C4-2B (cell line): ENCODE data around the gene GFPT1.

Experiments
- H3K27ac ChIP-seq: fragments of 450-650 bp; 2 replicates; pipeline ENCODE4 v1.5.1; 2017
- CTCF ChIP-seq: fragments of 450-650 bp; conservative IDR thresholded peaks from 2 replicates; pipeline ENCODE4 v1.5.1; 2017; ENCODE audit warnings: mild to moderate bottlenecking
- ZFX ChIP-seq: fragments of 450-650 bp; IDR thresholded peaks from 2 replicates; pipeline ENCODE4 v1.6.1; 2017

GFPT1 gene

DNA sequence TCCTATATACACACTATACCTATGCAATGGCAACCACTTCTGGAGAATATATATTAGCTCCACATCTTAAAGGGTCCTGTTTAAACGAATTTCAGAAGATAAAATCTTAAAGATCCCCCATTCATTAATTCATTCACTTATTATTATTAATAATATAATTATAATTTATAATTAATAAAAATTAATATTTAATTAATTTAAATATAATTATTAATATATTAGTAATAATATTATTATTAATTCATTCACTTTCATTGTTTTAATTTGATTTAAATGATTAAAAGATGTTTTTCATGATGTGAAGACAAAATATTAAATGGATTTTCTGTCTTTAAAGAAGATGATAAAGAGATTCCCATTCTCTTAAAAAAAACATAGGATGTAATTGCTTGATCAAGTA, 29.1 kb upstream of the GFPT1 start:
- H3K27ac ChIP-seq, result no peak overlapping the region
- TF ChIP-seq CTCF (no peak), ZFX (no peak)

- H3K27ac ChIP-seq, result no peak overlapping the region
- TF ChIP-seq ZFX, result no peak
- TF ChIP-seq CTCF, result no peak
Observed at GRCh38 chr2:69411120-69411519, 24.1 kb upstream of the GFPT1 start.

- H3K27ac ChIP-seq, result no peak overlapping the region
- TF ChIP-seq CTCF, result no peak
- no peak for TF ChIP-seq ZFX
Observed at GRCh38 chr2:69405306-69405705, 18.3 kb upstream of the GFPT1 start.

- no peak for TF ChIP-seq ZFX
- TF ChIP-seq CTCF, result no peak
- no peak overlapping the region for H3K27ac ChIP-seq
Observed at GRCh38 chr2:69400121-69400520, 13.1 kb upstream of the GFPT1 start.

DNA sequence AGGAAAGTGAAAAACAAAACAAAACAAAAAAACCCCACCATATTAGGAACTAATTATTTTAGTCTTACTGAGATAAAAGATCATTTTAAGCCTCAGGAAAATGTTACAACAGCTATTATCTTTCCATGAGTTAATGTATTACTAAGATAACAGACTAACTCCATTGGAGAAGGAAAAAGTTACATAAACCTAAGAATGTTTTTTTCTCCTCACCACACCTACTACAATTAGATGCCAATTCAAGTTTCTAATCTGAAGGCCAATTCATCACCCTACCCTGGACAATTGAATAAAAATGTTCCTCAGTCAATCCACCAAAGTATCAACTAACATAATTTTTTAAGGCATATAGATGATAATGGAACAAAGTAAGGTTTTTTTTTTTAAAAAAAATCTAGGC, 10.2 kb upstream of the GFPT1 start:
- no peak overlapping the region for H3K27ac ChIP-seq
- TF ChIP-seq CTCF, result no peak
- TF ChIP-seq ZFX, result no peak

GRCh38 chr2:69395866-69396265, 8.8 kb upstream of the GFPT1 start:
- TF ChIP-seq ZFX (no peak), CTCF (no peak)
- H3K27ac ChIP-seq, result no peak overlapping the region

DNA sequence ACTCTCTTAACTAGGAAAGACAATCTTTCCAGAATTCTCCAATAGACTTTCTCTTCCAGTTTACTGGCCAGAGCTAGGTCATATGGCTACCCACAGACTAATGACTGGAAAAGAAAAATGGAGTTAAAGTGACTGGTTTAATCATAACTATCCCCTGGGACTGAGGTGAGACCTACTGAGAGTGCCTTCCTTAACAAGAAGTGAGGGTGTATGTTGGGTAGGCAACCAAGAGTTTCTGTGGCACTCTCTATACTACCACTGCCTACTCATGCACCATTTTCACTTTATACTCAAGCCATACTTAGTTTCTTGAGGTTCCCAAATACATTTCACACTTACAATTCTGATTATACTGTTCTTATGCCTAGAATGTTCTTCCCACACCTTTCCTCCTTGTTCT, 6.9 kb upstream of the GFPT1 start:
- H3K27ac ChIP-seq, result no peak overlapping the region
- TF ChIP-seq CTCF (no peak), ZFX (no peak)
